SK-N-SH treated with all-trans-retinoic acid at 6 μM for 48 hours (cell line): ENCODE data around the gene ARHGAP22.

Source experiments
- OSR1 ChIP-seq: fragments of 250-450 bp; sonication (Bioruptor Pico); IDR thresholded peaks from 2 replicates; pipeline ENCODE4 v1.8.0; 2022; ENCODE audit warnings: moderate library complexity, mild to moderate bottlenecking, inconsistent platforms
- TF ChIP-seq, protein P1 (sequence below): fragments of 250-450 bp; sonication (Bioruptor Pico); IDR thresholded peaks from 2 replicates; pipeline ENCODE4 v1.5.1; 2020; ENCODE audit warnings: low read depth, mild to moderate bottlenecking, moderate library complexity

The ARHGAP22 gene

DNA sequence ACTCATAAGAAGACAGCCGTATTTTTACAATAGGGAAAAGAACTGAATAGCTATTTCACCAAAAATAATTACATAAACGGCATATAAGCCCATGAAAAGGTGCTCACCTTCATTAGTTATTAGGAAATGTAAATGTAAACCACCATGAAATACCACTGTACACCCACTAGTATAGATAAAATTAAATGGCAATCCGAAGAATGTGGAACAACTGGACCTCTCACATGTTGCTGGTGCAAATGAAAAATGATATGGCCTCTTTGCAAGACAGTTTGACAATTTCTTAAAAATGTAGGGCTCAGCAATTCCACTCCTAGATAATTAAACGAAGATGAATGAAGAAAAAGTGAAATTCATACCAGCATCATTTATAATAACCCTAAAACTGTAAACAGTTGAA, 206.6 kb downstream of the ARHGAP22 start (continued):
- TF ChIP-seq, protein P1, sequence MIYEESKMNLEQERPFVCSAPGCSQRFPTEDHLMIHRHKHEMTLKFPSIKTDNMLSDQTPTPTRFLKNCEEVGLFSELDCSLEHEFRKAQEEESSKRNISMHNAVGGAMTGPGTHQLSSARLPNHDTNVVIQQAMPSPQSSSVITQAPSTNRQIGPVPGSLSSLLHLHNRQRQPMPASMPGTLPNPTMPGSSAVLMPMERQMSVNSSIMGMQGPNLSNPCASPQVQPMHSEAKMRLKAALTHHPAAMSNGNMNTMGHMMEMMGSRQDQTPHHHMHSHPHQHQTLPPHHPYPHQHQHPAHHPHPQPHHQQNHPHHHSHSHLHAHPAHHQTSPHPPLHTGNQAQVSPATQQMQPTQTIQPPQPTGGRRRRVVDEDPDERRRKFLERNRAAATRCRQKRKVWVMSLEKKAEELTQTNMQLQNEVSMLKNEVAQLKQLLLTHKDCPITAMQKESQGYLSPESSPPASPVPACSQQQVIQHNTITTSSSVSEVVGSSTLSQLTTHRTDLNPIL (CRISPR knock-in tag): no peak
- TF ChIP-seq OSR1 (CRISPR knock-in tag): no peak
